K562 (cell line): ENCODE measurements around the gene FBXW7. TPM values are rescaled to one million over a fixed set of nuclear protein-coding genes. Genes with fewer than 3 reads are reported as not detected.

ENCODE experiments used
- ATAC-seq: fragments of 200-7000 bp; cut with Tn5 transposase; 3 replicates; pipeline ENCODE4 v1.9.1; 2020; ENCODE audit warnings: moderate library complexity
- BruUV-seq: library from RNA; stranded (reverse); fragments of 400-500 nt; replicated peaks from 2 replicates; lab custom pipeline; 2021; lab: Mats Ljungman, UMichigan
- CTCF ChIA-PET: fragments of 300-600 bp; formaldehyde crosslinking; extraction: SDS; loops from one replicate; lab custom pipeline; 2021; ENCODE audit warnings: low intra/inter-chr PET ratio; lab: Yijun Ruan, JAX
- POLR2A ChIA-PET: fragments of 300-600, 350-650 bp; sonication (Branson Sonifier 250); formaldehyde crosslinking; extraction: SDS; loops from one replicate; lab custom pipeline; 2021; ENCODE audit warnings: antibody characterized with exemption, inconsistent platforms; lab: Yijun Ruan, JAX
- DNase-seq, 4 experiments: peaks; one replicate each; pipeline versions ENCODE4 v3.0.0 to v3.0.0-alpha.2; 2011 to 2018; ENCODE audit warnings: low spot score in 3 of 4, mixed read lengths in 3 of 4; ENCODE audit errors: extremely low read depth in 1 of 4
- FAIRE-seq: peaks from 2 replicates; lab custom pipeline; 2011; peaks lifted over from hg19 to GRCh38; lab: Jason Lieb, UNC
- H2AFZ ChIP-seq: 2 replicates; pipeline ENCODE4 v1.6.0; 2011; ENCODE audit warnings: low read depth, low read length, control low read depth, inconsistent platforms
- H3K27ac ChIP-seq: fragments of 200-600 bp; 3 replicates; pipeline ENCODE4 v1.8.0; 2011; ENCODE audit warnings: low read depth, mild to moderate bottlenecking, control low read depth, inconsistent platforms, low read length, moderate library complexity, mixed read lengths; ENCODE audit errors: extremely low read depth
- H3K27me3 ChIP-seq, 2 experiments: fragments of 300-600 bp in 1 of 2; 2 replicates in 1 of 2; 3 replicates in 1 of 2; pipeline versions ENCODE4 v1.6.0 to v1.8.0; 2011; ENCODE audit warnings: inconsistent platforms in 2 of 2, low read length in 2 of 2, mild to moderate bottlenecking in 1 of 2, mixed read lengths in 1 of 2, moderate library complexity in 1 of 2; ENCODE audit not compliant: control insufficient read depth in 2 of 2, insufficient read depth in 2 of 2
- H3K36me3 ChIP-seq: fragments of 300-600 bp; 3 replicates; pipeline ENCODE4 v1.8.0; 2011; ENCODE audit warnings: mild to moderate bottlenecking, low read length, inconsistent platforms; ENCODE audit not compliant: control insufficient read depth, insufficient read depth
- H3K4me1 ChIP-seq, 2 experiments: fragments of 200-600 bp in 1 of 2; replicated peaks in 1 of 2; 2 replicates in 1 of 2; 3 replicates in 1 of 2; pipeline versions ENCODE4 v1.5.1 to v1.8.0; 2011; ENCODE audit warnings: inconsistent platforms in 2 of 2, low read length in 2 of 2, mild to moderate bottlenecking in 1 of 2, mixed read lengths in 1 of 2, moderate library complexity in 1 of 2; ENCODE audit not compliant: control insufficient read depth in 2 of 2, insufficient read depth in 2 of 2
- H3K4me2 ChIP-seq: 2 replicates; pipeline ENCODE4 v1.6.1; 2011; ENCODE audit warnings: low read length, control low read depth, inconsistent platforms, mixed read lengths; ENCODE audit not compliant: insufficient read depth
- H3K4me3 ChIP-seq: fragments of 200-600 bp; sonication (generic), shearing (Covaris generic); 2 replicates; pipeline ENCODE4 v1.5.1; 2016; ENCODE audit warnings: control low read depth, inconsistent platforms
- H3K79me2 ChIP-seq: fragments of 200-600 bp; 3 replicates; pipeline ENCODE4 v1.8.0; 2011; ENCODE audit warnings: low read length, inconsistent platforms; ENCODE audit not compliant: control insufficient read depth, insufficient read depth
- H3K9ac ChIP-seq, 2 experiments: 2 replicates each; pipeline versions ENCODE4 v1.6.0 to v1.6.1; 2011; ENCODE audit warnings: low read depth in 2 of 2, low read length in 2 of 2, control low read depth in 1 of 2, inconsistent platforms in 1 of 2, mild to moderate bottlenecking in 1 of 2, mixed read lengths in 1 of 2; ENCODE audit not compliant: insufficient read depth in 1 of 2
- H3K9me1 ChIP-seq: one replicate; pipeline ENCODE4 v1.6.0; 2011; ENCODE audit warnings: inconsistent platforms, mild to moderate bottlenecking, low read length, moderate library complexity; ENCODE audit not compliant: control insufficient read depth, insufficient read depth
- H3K9me3 ChIP-seq: replicated peaks from 2 replicates; pipeline ENCODE4 v1.5.1; 2011; ENCODE audit warnings: low read depth, low read length, inconsistent platforms; ENCODE audit not compliant: control insufficient read depth, insufficient read depth
- H4K20me1 ChIP-seq: replicated peaks from 2 replicates; pipeline ENCODE4 v1.6.1; 2011; ENCODE audit warnings: low read length, inconsistent platforms, mixed read lengths; ENCODE audit not compliant: control insufficient read depth, insufficient read depth
- CBFB ChIP-seq: sonication (generic); formaldehyde crosslinking; IDR thresholded peaks from 2 replicates; pipeline ENCODE4 v1.4.0; 2020; ENCODE audit warnings: mild to moderate bottlenecking, missing genetic modification reagents
- EP300 ChIP-seq: IDR thresholded peaks from 2 replicates; pipeline ENCODE4 v1.6.1; 2012; ENCODE audit warnings: low read length, improper control_type of control experiment
- HDAC8 ChIP-seq: fragments of 450-650 bp; IDR thresholded peaks from 2 replicates; pipeline ENCODE4 v1.6.1; 2016; ENCODE audit warnings: mild to moderate bottlenecking, missing genetic modification characterization, moderate library complexity, missing compliant biosample characterization
- SRSF1 ChIP-seq: fragments of 200-400 bp; formaldehyde crosslinking; IDR thresholded peaks from 2 replicates; pipeline ENCODE4 v1.6.1; 2017; ENCODE audit warnings: mild to moderate bottlenecking, low read depth, low read length, moderate library complexity
- SRSF9 ChIP-seq: fragments of 200-400 bp; formaldehyde crosslinking; IDR thresholded peaks from 2 replicates; pipeline ENCODE4 v1.6.1; 2017; ENCODE audit warnings: low read depth, low read length, borderline replicate concordance
- ZBTB26 ChIP-seq: fragments of 450-650 bp; formaldehyde crosslinking; IDR thresholded peaks from 2 replicates; pipeline ENCODE4 v1.4.0; 2022; ENCODE audit warnings: missing genetic modification characterization
- ZNF707 ChIP-seq: fragments of 250-450 bp; sonication (Bioruptor Pico); conservative IDR thresholded peaks from 2 replicates; pipeline ENCODE4 v1.8.0; 2022; ENCODE audit warnings: inconsistent platforms, mild to moderate bottlenecking, moderate library complexity
- WGBS: fragments of 100-300 bp; shearing (Covaris generic); methylation state at CpG from one replicate; pipeline ENCODE4 v1.1.6; 2016; ENCODE audit warnings: low coverage, mixed read lengths; ENCODE audit not compliant: insufficient coverage; ENCODE audit errors: missing lambda C conversion rate; 5-methylcytosine and 5-hydroxymethylcytosine counted together
- in situ Hi-C: fragments of 300-500 bp; cut with MboI; formaldehyde crosslinking; loops from 4 replicates; pipeline ENCODE4 v1.15.0; 2018; ENCODE audit warnings: inconsistent platforms, mixed read lengths
- intact Hi-C: fragments of 100-400 bp; cut with micrococcal nuclease; formaldehyde crosslinking; loops from 2 replicates; pipeline ENCODE4 v1.14.2; 2022
- polyA plus RNA-seq, 8 experiments: library from polyadenylated mRNA; depleted of rRNA in 4 of 8; stranded (reverse) in 5 of 8; unstranded in 3 of 8; fragments of >200 nt; fragmentation: Nextera tagmentation in 2 of 8; fragmentation: Illumina TruSeq in 1 of 8; extraction: Ambion mirVana in 2 of 8; extraction: Trizol in 1 of 8; gene quantifications; 2 replicates each; pipeline versions ENCODE4 v1.2.1 to v1.2.3, GENCODE V29; 2011 to 2014; ENCODE audit warnings: inconsistent platforms in 1 of 8, missing spikeins in 1 of 8
- total RNA-seq, 7 experiments: library from RNA; depleted of rRNA in 6 of 7; stranded (reverse); fragments of >200 nt in 6 of 7; fragmentation: Illumina TruSeq in 2 of 7; extraction: Trizol in 2 of 7; gene quantifications; 2 replicates each; pipeline versions ENCODE4 v1.2.1 to v1.2.3, GENCODE V29; 2011 to 2021; ENCODE audit warnings: low replicate concordance in 1 of 7
- TF ChIP-seq, protein P1 (sequence below), 2 experiments: fragments of 200-800 bp in 1 of 2; sonication (Bioruptor generic) in 1 of 2; sonication (generic) in 1 of 2; formaldehyde crosslinking in 1 of 2; IDR thresholded peaks in 1 of 2; conservative IDR thresholded peaks in 1 of 2; 2 replicates each; pipeline versions ENCODE4 v1.5.0 to v1.6.1; 2016 to 2020; ENCODE audit warnings: missing compliant biosample characterization in 1 of 2, missing genetic modification characterization in 1 of 2, missing genetic modification reagents in 1 of 2
- TF ChIP-seq, protein P2 (sequence below): IDR thresholded peaks from 2 replicates; pipeline ENCODE4 v1.6.1; 2014; ENCODE audit warnings: antibody characterized with exemption

FBXW7 gene
- total and polyA plus RNA-seq, 9 of the 15 experiments (the other 6 are each of a cell fraction or from before 2014, with no cell fraction given): 6.8 to 44.2 (median 16.4) TPM

- H3K9me3 ChIP-seq: no peaks in the 10 kb centered on the region
- H4K20me1 ChIP-seq: no peaks in the 10 kb centered on the region
- 0 out of 3 replicates have a peak, but pooled peaks cover 3% of the 10 kb centered on the region for H3K36me3 ChIP-seq
- ChIA-PET CTCF (no interaction called here), POLR2A (interaction anchor here (1.5 kb wide), 1 partner anchor 12 kb away, joined by 3 read pairs; no protein-coding TSS in a partner anchor)
- no peak overlapping the region for H3K4me3 ChIP-seq
- H3K27me3 ChIP-seq: no peaks in the 10 kb centered on the region
- no peak overlapping the region for H2AFZ ChIP-seq
- H3K79me2 ChIP-seq: no peaks in the 10 kb centered on the region
- no peak for ATAC-seq
- no peak for FAIRE-seq
- no peak overlapping the region for H3K4me2 ChIP-seq
- in situ Hi-C loops (no loop called here), intact Hi-C loops (no loop called here)
- no peaks in the 10 kb centered on the region for H3K9me1 ChIP-seq
- no peaks in the 10 kb centered on the region for H3K4me1 ChIP-seq
- no TSS peak for BruUV-seq
- WGBS: 84% methylated on average over 4 of the region's 4 CpGs
- H3K9ac ChIP-seq: no peak overlapping the region
- DNase-seq: no peak
- no peak overlapping the region for H3K27ac ChIP-seq
- TF ChIP-seq, protein P1, sequence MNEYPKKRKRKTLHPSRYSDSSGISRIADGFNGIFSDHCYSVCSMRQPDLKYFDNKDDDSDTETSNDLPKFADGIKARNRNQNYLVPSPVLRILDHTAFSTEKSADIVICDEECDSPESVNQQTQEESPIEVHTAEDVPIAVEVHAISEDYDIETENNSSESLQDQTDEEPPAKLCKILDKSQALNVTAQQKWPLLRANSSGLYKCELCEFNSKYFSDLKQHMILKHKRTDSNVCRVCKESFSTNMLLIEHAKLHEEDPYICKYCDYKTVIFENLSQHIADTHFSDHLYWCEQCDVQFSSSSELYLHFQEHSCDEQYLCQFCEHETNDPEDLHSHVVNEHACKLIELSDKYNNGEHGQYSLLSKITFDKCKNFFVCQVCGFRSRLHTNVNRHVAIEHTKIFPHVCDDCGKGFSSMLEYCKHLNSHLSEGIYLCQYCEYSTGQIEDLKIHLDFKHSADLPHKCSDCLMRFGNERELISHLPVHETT (CRISPR knock-in tag; conservative IDR thresholded peaks at IDR 0.05 in 1 of 2, IDR thresholded peaks at IDR 0.05 in 1 of 2): no peak
- TF ChIP-seq ZNF707 (CRISPR knock-in tag) (no peak), ZBTB26 (CRISPR knock-in tag) (no peak), SRSF9 (no peak), HDAC8 (tag) (no peak), EP300 (no peak), SRSF1 (no peak), CBFB (no peak)
- TF ChIP-seq, protein P2, sequence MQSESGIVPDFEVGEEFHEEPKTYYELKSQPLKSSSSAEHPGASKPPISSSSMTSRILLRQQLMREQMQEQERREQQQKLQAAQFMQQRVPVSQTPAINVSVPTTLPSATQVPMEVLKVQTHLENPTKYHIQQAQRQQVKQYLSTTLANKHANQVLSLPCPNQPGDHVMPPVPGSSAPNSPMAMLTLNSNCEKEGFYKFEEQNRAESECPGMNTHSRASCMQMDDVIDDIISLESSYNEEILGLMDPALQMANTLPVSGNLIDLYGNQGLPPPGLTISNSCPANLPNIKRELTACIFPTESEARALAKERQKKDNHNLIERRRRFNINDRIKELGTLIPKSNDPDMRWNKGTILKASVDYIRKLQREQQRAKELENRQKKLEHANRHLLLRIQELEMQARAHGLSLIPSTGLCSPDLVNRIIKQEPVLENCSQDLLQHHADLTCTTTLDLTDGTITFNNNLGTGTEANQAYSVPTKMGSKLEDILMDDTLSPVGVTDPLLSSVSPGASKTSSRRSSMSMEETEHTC: no peak
Observed at GRCh38 chr4:152339576-152339975, 196.3 kb downstream of the FBXW7 start.
